ENCODE measurements around the gene LMBRD2. TPM values are rescaled to one million over a fixed set of nuclear protein-coding genes. Genes with fewer than 3 reads are reported as not detected.

The LMBRD2 gene
- total and polyA plus RNA-seq, 9 of the 15 experiments (the other 6 are each of a cell fraction or from before 2014, with no cell fraction given): 2.1 to 24.2 (median 10.6) TPM

DNA sequence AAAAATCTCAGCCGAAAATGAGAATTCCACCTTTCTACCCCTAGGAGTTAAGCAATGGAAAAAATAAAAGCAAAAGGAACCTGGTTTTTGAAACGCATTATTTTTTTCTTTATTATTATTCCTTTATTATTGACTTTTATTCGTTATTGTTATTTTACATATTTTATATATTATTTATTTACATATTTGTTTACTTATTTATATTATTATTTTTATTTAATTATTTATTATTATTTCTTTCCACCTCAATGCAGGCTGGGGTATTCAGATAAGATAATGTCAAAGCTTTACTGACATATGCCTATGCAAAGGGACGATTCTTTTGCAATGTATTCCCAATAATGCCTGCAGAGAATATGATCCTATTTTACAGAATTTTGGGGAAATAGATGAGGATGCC lies 101.7 kb downstream of the LMBRD2 start:
- H3K4me3 ChIP-seq: no peak overlapping the region
- H3K27me3 ChIP-seq (ENCODE audit: control insufficient read depth in 2 of 2, insufficient read depth in 2 of 2, low read length in 2 of 2): peaks cover 0 to 7% of the 10 kb centered on the region in 2 experiments; a peak in 2 of 5 replicates
- H3K9ac ChIP-seq (ENCODE audit: insufficient read depth in 1 of 2, low read depth in 2 of 2, low read length in 2 of 2): no peak overlapping the region
- ChIA-PET CTCF (ENCODE audit: low intra/inter-chr PET ratio) (no interaction called here), POLR2A (no interaction called here)
- FAIRE-seq (no peak), ATAC-seq (no peak), DNase-seq (ENCODE audit: extremely low read depth in 1 of 4, low spot score in 3 of 4) (no peak)
- H2AFZ ChIP-seq (ENCODE audit: low read depth, low read length): no peak overlapping the region
- H3K27ac ChIP-seq (ENCODE audit: extremely low read depth, low read depth, low read length): no peak overlapping the region
- H3K36me3 ChIP-seq (ENCODE audit: control insufficient read depth, insufficient read depth, low read length): no peaks in the 10 kb centered on the region
- in situ Hi-C loops (cut with MboI) (no loop called here), intact Hi-C loops (cut with micrococcal nuclease) (no loop called here)
- 1% methylated on average over 4 of the region's 4 CpGs for WGBS (ENCODE audit: insufficient coverage, low coverage, missing lambda C conversion rate)
- H4K20me1 ChIP-seq (replicated peaks; ENCODE audit: control insufficient read depth, insufficient read depth, low read length): no peaks in the 10 kb centered on the region
- H3K9me3 ChIP-seq (replicated peaks; ENCODE audit: control insufficient read depth, insufficient read depth, low read depth, low read length): no peaks in the 10 kb centered on the region
- H3K9me1 ChIP-seq (ENCODE audit: control insufficient read depth, insufficient read depth, low read length): no peaks in the 10 kb centered on the region
- no TSS peak for BruUV-seq (replicated peaks)
- no peaks in the 10 kb centered on the region for H3K4me1 ChIP-seq (replicated peaks in 1 of 2; ENCODE audit: control insufficient read depth in 2 of 2, insufficient read depth in 2 of 2, low read length in 2 of 2)
- TF ChIP-seq, protein P1, sequence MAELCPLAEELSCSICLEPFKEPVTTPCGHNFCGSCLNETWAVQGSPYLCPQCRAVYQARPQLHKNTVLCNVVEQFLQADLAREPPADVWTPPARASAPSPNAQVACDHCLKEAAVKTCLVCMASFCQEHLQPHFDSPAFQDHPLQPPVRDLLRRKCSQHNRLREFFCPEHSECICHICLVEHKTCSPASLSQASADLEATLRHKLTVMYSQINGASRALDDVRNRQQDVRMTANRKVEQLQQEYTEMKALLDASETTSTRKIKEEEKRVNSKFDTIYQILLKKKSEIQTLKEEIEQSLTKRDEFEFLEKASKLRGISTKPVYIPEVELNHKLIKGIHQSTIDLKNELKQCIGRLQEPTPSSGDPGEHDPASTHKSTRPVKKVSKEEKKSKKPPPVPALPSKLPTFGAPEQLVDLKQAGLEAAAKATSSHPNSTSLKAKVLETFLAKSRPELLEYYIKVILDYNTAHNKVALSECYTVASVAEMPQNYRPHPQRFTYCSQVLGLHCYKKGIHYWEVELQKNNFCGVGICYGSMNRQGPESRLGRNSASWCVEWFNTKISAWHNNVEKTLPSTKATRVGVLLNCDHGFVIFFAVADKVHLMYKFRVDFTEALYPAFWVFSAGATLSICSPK (IDR thresholded peaks at IDR 0.05; ENCODE audit: borderline replicate concordance): no peak
- TF ChIP-seq, protein P2, sequence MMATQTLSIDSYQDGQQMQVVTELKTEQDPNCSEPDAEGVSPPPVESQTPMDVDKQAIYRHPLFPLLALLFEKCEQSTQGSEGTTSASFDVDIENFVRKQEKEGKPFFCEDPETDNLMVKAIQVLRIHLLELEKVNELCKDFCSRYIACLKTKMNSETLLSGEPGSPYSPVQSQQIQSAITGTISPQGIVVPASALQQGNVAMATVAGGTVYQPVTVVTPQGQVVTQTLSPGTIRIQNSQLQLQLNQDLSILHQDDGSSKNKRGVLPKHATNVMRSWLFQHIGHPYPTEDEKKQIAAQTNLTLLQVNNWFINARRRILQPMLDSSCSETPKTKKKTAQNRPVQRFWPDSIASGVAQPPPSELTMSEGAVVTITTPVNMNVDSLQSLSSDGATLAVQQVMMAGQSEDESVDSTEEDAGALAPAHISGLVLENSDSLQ (IDR thresholded peaks at IDR 0.05): no peak
- TF ChIP-seq CHAMP1 (IDR thresholded peaks at IDR 0.05) (no peak), ZC3H4 (CRISPR knock-in tag; IDR thresholded peaks at IDR 0.05; ENCODE audit: borderline replicate concordance) (no peak), CLOCK (CRISPR knock-in tag; IDR thresholded peaks at IDR 0.05; ENCODE audit: borderline replicate concordance) (no peak), FOXJ2 (tag; IDR thresholded peaks at IDR 0.05) (no peak)
- TF ChIP-seq, protein P3, sequence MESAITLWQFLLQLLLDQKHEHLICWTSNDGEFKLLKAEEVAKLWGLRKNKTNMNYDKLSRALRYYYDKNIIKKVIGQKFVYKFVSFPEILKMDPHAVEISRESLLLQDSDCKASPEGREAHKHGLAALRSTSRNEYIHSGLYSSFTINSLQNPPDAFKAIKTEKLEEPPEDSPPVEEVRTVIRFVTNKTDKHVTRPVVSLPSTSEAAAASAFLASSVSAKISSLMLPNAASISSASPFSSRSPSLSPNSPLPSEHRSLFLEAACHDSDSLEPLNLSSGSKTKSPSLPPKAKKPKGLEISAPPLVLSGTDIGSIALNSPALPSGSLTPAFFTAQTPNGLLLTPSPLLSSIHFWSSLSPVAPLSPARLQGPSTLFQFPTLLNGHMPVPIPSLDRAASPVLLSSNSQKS (CRISPR knock-in tag; IDR thresholded peaks at IDR 0.05): no peak
- H3K4me2 ChIP-seq (ENCODE audit: insufficient read depth, low read length): no peak overlapping the region
- H3K79me2 ChIP-seq (ENCODE audit: control insufficient read depth, insufficient read depth, low read length): no peaks in the 10 kb centered on the region
